Coronary artery (tissue), 2 donors: ENCODE measurements around the gene DNAJC21.
"Not testable (repeated sequence)": the region's sequence is repeated elsewhere in the genome, so short reads cannot be mapped to it uniquely, and the experiment has no call there.

Source experiments
- DNase-seq: peaks from one replicate; pipeline ENCODE4 v3.0.0-alpha.2; 2017; ENCODE audit warnings: low spot score
- H3K27ac ChIP-seq, 2 donors: fragments of 200-600 bp; sonication (generic); one replicate each; pipeline ENCODE4 v1.5.1; 2016 to 2019
- H3K4me3 ChIP-seq: fragments of 200-600 bp; sonication (generic); 2 replicates; pipeline ENCODE4 v1.5.1; 2016; ENCODE audit warnings: mild to moderate bottlenecking, moderate library complexity
- CTCF ChIP-seq: fragments of 200-600 bp; sonication (generic); IDR thresholded peaks from one replicate; pipeline ENCODE4 v1.5.1; 2019; ENCODE audit warnings: antibody characterized with exemption

The DNAJC21 gene

GRCh38 chr5:34957321-34957720 lies 28.0 kb downstream of the DNAJC21 start:
- TF ChIP-seq CTCF: no peak
- no peak for DNase-seq
- H3K27ac ChIP-seq: no peak overlapping the region
- no peak overlapping the region for H3K4me3 ChIP-seq

- no peak for TF ChIP-seq CTCF
- no peak overlapping the region for H3K4me3 ChIP-seq
Observed at GRCh38 chr5:34957857-34958690, 28.7 kb downstream of the DNAJC21 start.

GRCh38 chr5:34959323-34959722 lies 30.0 kb downstream of the DNAJC21 start:
- Histone ChIP-seq H3K27ac (no peak overlapping the region), H3K4me3 (no peak overlapping the region)
- no peak for TF ChIP-seq CTCF
- no peak for DNase-seq

More at GRCh38 chr5:34957857-34958690, 28.7 kb downstream of the DNAJC21 start:
- no peak for DNase-seq
- H3K27ac ChIP-seq: no peak overlapping the region

- DNase-seq: no peak
- H3K4me3 ChIP-seq: no peak overlapping the region
- TF ChIP-seq CTCF: no peak
- no peak overlapping the region for H3K27ac ChIP-seq
Observed at GRCh38 chr5:34967540-34967939, 38.2 kb downstream of the DNAJC21 start.

GRCh38 chr5:34968258-34968657 lies 38.9 kb downstream of the DNAJC21 start:
- no peak for DNase-seq
- H3K27ac ChIP-seq: no peak overlapping the region
- TF ChIP-seq CTCF: no peak
- no peak overlapping the region for H3K4me3 ChIP-seq

- DNase-seq: no peak
- H3K4me3 ChIP-seq: no peak overlapping the region
- no peak overlapping the region for H3K27ac ChIP-seq
- no peak for TF ChIP-seq CTCF
Observed at GRCh38 chr5:34970552-34970951, 41.2 kb downstream of the DNAJC21 start.

- not testable (repeated sequence) for DNase-seq, H3K4me3 ChIP-seq
Observed at GRCh38 chr5:34971655-34972054, 42.3 kb downstream of the DNAJC21 start.

More at GRCh38 chr5:34971655-34972054, 42.3 kb downstream of the DNAJC21 start:
- H3K27ac ChIP-seq: not testable (repeated sequence)
